Liver (tissue), 9 donors: ENCODE measurements around the gene AEBP1. TPM values are rescaled to one million over a fixed set of nuclear protein-coding genes. Genes with fewer than 3 reads are reported as not detected.

Source experiments
- DNase-seq: peaks from one replicate; pipeline ENCODE4 v3.0.0-alpha.2; 2017; ENCODE audit warnings: low spot score
- H3K27ac ChIP-seq, 2 donors: one replicate each; pipeline ENCODE4 v1.7.0; 2013; ENCODE audit warnings: inconsistent platforms in 2 of 2, low read length in 2 of 2, control low read depth in 1 of 2, low read depth in 1 of 2, mild to moderate bottlenecking in 1 of 2
- H3K27me3 ChIP-seq, 4 donors: one replicate each; pipeline versions ENCODE4 v1.6.1 to v1.7.0; 2013; ENCODE audit warnings: low read length in 3 of 4, inconsistent platforms in 1 of 4, mild to moderate bottlenecking in 1 of 4, moderate library complexity in 1 of 4; ENCODE audit not compliant: control insufficient read depth in 4 of 4, insufficient read depth in 4 of 4
- H3K36me3 ChIP-seq, 4 donors: one replicate each; pipeline versions ENCODE4 v1.6.1 to v1.7.0; 2013; ENCODE audit warnings: low read length in 3 of 4, mild to moderate bottlenecking in 3 of 4, low read depth in 1 of 4, moderate library complexity in 1 of 4; ENCODE audit not compliant: control insufficient read depth in 4 of 4, insufficient read depth in 3 of 4
- H3K4me1 ChIP-seq, 4 donors: one replicate each; pipeline versions ENCODE4 v1.6.1 to v1.7.0; 2013; ENCODE audit warnings: low read length in 3 of 4, mild to moderate bottlenecking in 3 of 4, moderate library complexity in 1 of 4; ENCODE audit not compliant: control insufficient read depth in 4 of 4, insufficient read depth in 4 of 4
- H3K4me3 ChIP-seq, 3 donors: one replicate each; pipeline versions ENCODE4 v1.6.1 to v1.7.0; 2013; ENCODE audit warnings: low read length in 3 of 3, control low read depth in 1 of 3, low read depth in 1 of 3, mild to moderate bottlenecking in 1 of 3
- H3K9ac ChIP-seq, 2 donors: one replicate each; pipeline ENCODE4 v1.7.0; 2013; ENCODE audit warnings: low read length in 2 of 2, mild to moderate bottlenecking in 2 of 2, moderate library complexity in 2 of 2, control low read depth in 1 of 2, low read depth in 1 of 2
- H3K9me3 ChIP-seq, 4 donors: one replicate each; pipeline versions ENCODE4 v1.6.1 to v1.7.0; 2013; ENCODE audit warnings: low read length in 3 of 4; ENCODE audit not compliant: control insufficient read depth in 4 of 4
- ATF3 ChIP-seq: IDR thresholded peaks from 2 replicates; pipeline ENCODE4 v1.6.1; 2016; ENCODE audit warnings: antibody characterized with exemption
- EGR1 ChIP-seq, 2 donors: IDR thresholded peaks; 2 replicates each; pipeline ENCODE4 v1.6.1; 2016 to 2018; ENCODE audit warnings: antibody characterized with exemption in 2 of 2, low read depth in 2 of 2
- FOXA1 ChIP-seq: IDR thresholded peaks from 2 replicates; pipeline ENCODE4 v1.6.1; 2016; ENCODE audit warnings: antibody characterized with exemption
- FOXA2 ChIP-seq: IDR thresholded peaks from 2 replicates; pipeline ENCODE4 v1.6.1; 2016; ENCODE audit warnings: antibody characterized with exemption
- GABPA ChIP-seq, 2 donors: IDR thresholded peaks in 1 of 2; conservative IDR thresholded peaks in 1 of 2; 2 replicates each; pipeline ENCODE4 v1.6.1; 2016; ENCODE audit warnings: antibody characterized with exemption in 2 of 2, mild to moderate bottlenecking in 1 of 2, moderate library complexity in 1 of 2
- HNF4A ChIP-seq, 2 donors: conservative IDR thresholded peaks; 2 replicates each; pipeline ENCODE4 v1.6.1; 2016; ENCODE audit warnings: antibody characterized with exemption in 2 of 2, mild to moderate bottlenecking in 2 of 2
- HNF4G ChIP-seq: IDR thresholded peaks from 2 replicates; pipeline ENCODE4 v1.6.1; 2016; ENCODE audit warnings: antibody characterized with exemption
- JUND ChIP-seq, 2 donors: IDR thresholded peaks; 2 replicates each; pipeline ENCODE4 v1.6.1; 2016; ENCODE audit warnings: antibody characterized with exemption in 2 of 2
- MAX ChIP-seq: IDR thresholded peaks from 2 replicates; pipeline ENCODE4 v1.6.1; 2016; ENCODE audit warnings: antibody characterized with exemption
- NR2F2 ChIP-seq: IDR thresholded peaks from 2 replicates; pipeline ENCODE4 v1.6.1; 2016; ENCODE audit warnings: antibody characterized with exemption
- RAD21 ChIP-seq, 2 donors: IDR thresholded peaks; 2 replicates each; pipeline ENCODE4 v1.6.1; 2016; ENCODE audit warnings: antibody characterized with exemption in 2 of 2, mild to moderate bottlenecking in 2 of 2
- REST ChIP-seq: IDR thresholded peaks from 2 replicates; pipeline ENCODE4 v1.6.1; 2016; ENCODE audit warnings: antibody characterized with exemption, mild to moderate bottlenecking
- RXRA ChIP-seq, 2 donors: IDR thresholded peaks; 2 replicates each; pipeline ENCODE4 v1.6.1; 2017 to 2018; ENCODE audit warnings: antibody characterized with exemption in 2 of 2, mild to moderate bottlenecking in 1 of 2
- SP1 ChIP-seq: IDR thresholded peaks from 2 replicates; pipeline ENCODE4 v1.6.1; 2018; ENCODE audit warnings: antibody characterized with exemption, mild to moderate bottlenecking
- TAF1 ChIP-seq: conservative IDR thresholded peaks from 2 replicates; pipeline ENCODE4 v1.6.1; 2016; ENCODE audit warnings: antibody characterized with exemption, mild to moderate bottlenecking
- YY1 ChIP-seq: IDR thresholded peaks from 2 replicates; pipeline ENCODE4 v1.6.1; 2016; ENCODE audit warnings: antibody characterized with exemption, mild to moderate bottlenecking
- ZBTB33 ChIP-seq: IDR thresholded peaks from 2 replicates; pipeline ENCODE4 v1.6.1; 2016; ENCODE audit warnings: antibody characterized with exemption
- WGBS: extraction: QIAGEN DNeasy Blood & Tissue Kit; methylation state at CpG from one replicate; pipeline ENCODE4 v1.1.7; 2013; 5-methylcytosine and 5-hydroxymethylcytosine counted together
- polyA plus RNA-seq, 2 donors: library from polyadenylated mRNA; stranded (reverse) in 1 of 2; unstranded in 1 of 2; fragments of 200-250 nt in 1 of 2; fragments of >200 nt in 1 of 2; fragmentation: Nextera tagmentation in 1 of 2; extraction: Ambion mirVana in 1 of 2; gene quantifications; one replicate each; pipeline versions ENCODE4 v1.2.1 to v1.2.3, GENCODE V29; 2013 to 2015
- total RNA-seq, 2 donors: library from RNA; depleted of rRNA; stranded (reverse); fragments of >200 nt; gene quantifications; one replicate each; pipeline ENCODE4 v1.2.3, GENCODE V29; 2014
- donor health status: healthy.
- donor health status: healthy.
- donor health status: healthy.
- donor health status: healthy.
- donor health status: healthy.

The AEBP1 gene
- total and polyA plus RNA-seq, 4 donors = 3.4 to 13.3 (median 7.7) TPM

DNA sequence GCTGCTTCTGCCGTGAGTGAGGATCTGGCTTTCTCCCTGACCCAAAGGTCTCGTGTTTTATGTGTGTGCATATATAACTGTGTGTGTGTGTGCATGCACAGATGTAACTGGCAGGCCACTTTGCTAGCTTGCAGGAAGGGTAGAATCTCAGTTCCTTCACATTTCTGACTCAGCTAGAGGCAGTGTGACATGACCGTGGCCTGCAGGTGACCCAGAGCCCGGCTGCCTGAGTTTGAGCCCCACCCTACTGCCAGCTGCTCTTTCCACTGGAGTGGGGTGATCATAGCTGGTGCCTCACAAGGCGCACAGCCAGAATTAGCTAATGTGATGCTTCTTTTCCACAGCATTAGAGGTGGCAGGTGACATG, 46.3 kb downstream of the AEBP1 start:
- TF ChIP-seq RAD21 (IDR thresholded peaks at IDR 0.05) (no peak), FOXA1 (no peak), TAF1 (no peak), JUND (IDR thresholded peaks at IDR 0.05) (no peak), GABPA (IDR thresholded peaks at IDR 0.05 in 1 of 2, conservative IDR thresholded peaks at IDR 0.05 in 1 of 2) (no peak), FOXA2 (no peak), REST (no peak), SP1 (no peak)
- no peak overlapping the region for H3K9ac ChIP-seq
- H3K27me3 ChIP-seq = no peaks in the 10 kb centered on the region
- peaks cover 0 to 27% (median 8%) of the 10 kb centered on the region in 4 donors for H3K36me3 ChIP-seq
- no peaks in the 10 kb centered on the region for H3K9me3 ChIP-seq
- H3K4me3 ChIP-seq = no peak overlapping the region
- DNase-seq = peak; percentile 16
- 82% methylated on average over 5 of the region's 5 CpGs for WGBS
- no peak overlapping the region for H3K27ac ChIP-seq
- peaks cover 0 to 13% (median 6%) of the 10 kb centered on the region in 4 donors for H3K4me1 ChIP-seq

DNA sequence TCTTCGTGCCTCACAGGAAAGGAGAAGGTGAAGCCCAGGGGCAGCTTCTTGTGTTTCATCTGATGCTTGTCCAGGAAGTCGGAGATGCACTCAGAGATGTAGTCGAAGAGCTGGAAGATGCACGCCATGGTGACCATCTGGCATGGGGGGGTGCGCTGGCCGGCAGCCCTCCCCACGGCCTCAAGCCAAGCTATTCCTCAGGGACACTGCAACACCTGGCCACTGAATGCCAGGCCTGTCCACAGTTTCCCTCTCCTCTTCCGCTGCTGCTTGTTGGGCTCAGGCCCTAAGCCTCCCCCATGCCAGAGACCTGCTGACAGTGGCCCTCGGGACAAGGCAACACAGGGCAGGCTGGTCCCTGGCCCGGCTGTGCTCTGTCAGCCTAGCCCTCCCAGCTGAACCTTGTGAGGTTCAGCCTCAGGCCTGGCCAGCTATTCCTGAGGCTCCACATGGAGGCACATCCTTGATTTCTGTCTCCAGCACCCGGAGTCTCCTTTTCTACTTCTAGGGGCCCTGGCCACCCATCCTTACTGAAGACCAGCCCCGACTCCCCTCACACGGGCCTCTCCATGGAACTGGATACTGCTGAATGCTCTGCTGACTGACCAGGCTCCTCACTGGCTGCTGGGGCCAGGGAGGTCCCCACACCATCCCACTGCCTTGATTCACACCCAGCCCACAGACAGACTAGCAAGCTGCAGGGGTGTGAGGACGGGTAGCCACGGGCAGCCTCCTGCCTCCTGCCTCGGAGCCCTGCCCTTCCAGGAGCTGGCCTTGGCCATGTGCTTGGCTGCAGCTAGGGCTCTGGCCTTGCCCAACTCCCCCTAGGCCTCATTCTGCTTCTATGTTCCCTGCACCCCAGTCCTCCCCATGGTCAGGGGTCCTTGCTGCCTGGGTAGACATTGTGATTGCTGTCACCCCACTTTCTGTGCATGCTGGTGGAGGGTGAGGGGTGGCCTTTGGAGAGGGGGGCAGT, 47.1 kb downstream of the AEBP1 start:
- no peak for DNase-seq
- peaks cover 0 to 27% (median 8%) of the 10 kb centered on the region in 4 donors for H3K36me3 ChIP-seq
- no peak for TF ChIP-seq MAX
- no peak for TF ChIP-seq HNF4A (conservative IDR thresholded peaks at IDR 0.05)
- TF ChIP-seq RXRA (IDR thresholded peaks at IDR 0.05) = no peak
- TF ChIP-seq SP1 = no peak
- no peak for TF ChIP-seq ATF3
- TF ChIP-seq RAD21 (IDR thresholded peaks at IDR 0.05) = no peak
- no peak for TF ChIP-seq EGR1 (IDR thresholded peaks at IDR 0.05; ENCODE audit: low read depth in 2 of 2)
- TF ChIP-seq NR2F2 = no peak
- peaks cover 0 to 21% (median 12%) of the 10 kb centered on the region in 4 donors for H3K4me1 ChIP-seq
- no peaks in the 10 kb centered on the region for H3K27me3 ChIP-seq
- no peaks in the 10 kb centered on the region for H3K9me3 ChIP-seq
- 95% methylated on average over 16 of the region's 16 CpGs for WGBS
- H3K9ac ChIP-seq = no peak overlapping the region
- no peak overlapping the region for H3K27ac ChIP-seq
- H3K4me3 ChIP-seq = no peak overlapping the region

- no peak overlapping the region for H3K27ac ChIP-seq
- H3K36me3 ChIP-seq = peaks cover 0 to 27% (median 8%) of the 10 kb centered on the region in 4 donors
- H3K9ac ChIP-seq = no peak overlapping the region
- H3K4me3 ChIP-seq = no peak overlapping the region
- H3K4me1 ChIP-seq = peaks cover under 1 to 26% (median 19%) of the 10 kb centered on the region in 4 donors
- no peak for DNase-seq
- 96% methylated on average over 9 of the region's 9 CpGs for WGBS
- H3K27me3 ChIP-seq = no peaks in the 10 kb centered on the region
- H3K9me3 ChIP-seq = no peaks in the 10 kb centered on the region
- TF ChIP-seq TAF1 (no peak), EGR1 (IDR thresholded peaks at IDR 0.05; ENCODE audit: low read depth in 2 of 2) (no peak), RXRA (IDR thresholded peaks at IDR 0.05) (no peak), YY1 (no peak), FOXA2 (no peak), GABPA (IDR thresholded peaks at IDR 0.05 in 1 of 2, conservative IDR thresholded peaks at IDR 0.05 in 1 of 2) (no peak), HNF4A (conservative IDR thresholded peaks at IDR 0.05) (no peak), ATF3 (no peak), SP1 (no peak), RAD21 (IDR thresholded peaks at IDR 0.05) (no peak), NR2F2 (no peak), JUND (IDR thresholded peaks at IDR 0.05) (no peak), HNF4G (no peak), ZBTB33 (no peak), MAX (no peak), FOXA1 (no peak)
Observed at GRCh38 chr7:44151956-44152355, 47.8 kb downstream of the AEBP1 start.
